LoVo (cell line): ENCODE results near the gene EXOSC2.

Experiments
- DNase-seq: peaks from one replicate; pipeline ENCODE4 v3.0.0-alpha.2; 2016; ENCODE audit warnings: low spot score

EXOSC2 gene

DNA sequence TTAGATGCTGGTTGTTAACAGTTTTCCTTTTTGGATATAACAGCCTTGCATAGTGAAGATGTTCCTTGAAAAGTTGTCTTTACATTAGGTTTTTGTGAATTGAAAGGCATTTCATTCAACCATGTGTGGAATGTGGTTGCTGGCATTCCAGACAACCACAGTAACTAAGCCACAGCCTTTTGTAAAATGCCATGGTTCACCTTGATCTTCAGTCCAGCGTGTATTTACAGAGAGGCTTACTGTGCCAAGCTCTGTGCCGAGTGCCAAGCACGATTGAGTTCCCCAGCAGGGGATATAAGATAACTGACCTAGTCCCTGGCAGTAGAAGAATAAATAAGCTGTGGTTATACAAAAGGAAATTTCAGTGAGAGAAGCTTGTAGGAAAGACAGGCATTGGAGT lies 4.9 kb downstream of the EXOSC2 start:
- no peak for DNase-seq

GRCh38 chr9:130699047-130699446 lies 5.5 kb downstream of the EXOSC2 start:
- no peak for DNase-seq

- peak; percentile 50 for DNase-seq
These were observed 7.8 kb downstream of the EXOSC2 start for GRCh38 chr9:130701059-130702022.

- DNase-seq = no peak
These were observed 9.9 kb downstream of the EXOSC2 start for GRCh38 chr9:130703501-130703900.

GRCh38 chr9:130707225-130707976 lies 13.8 kb downstream of the EXOSC2 start:
- peak; percentile 58 for DNase-seq

- DNase-seq = no peak
These were observed 17.3 kb downstream of the EXOSC2 start for GRCh38 chr9:130710822-130711352.

DNA sequence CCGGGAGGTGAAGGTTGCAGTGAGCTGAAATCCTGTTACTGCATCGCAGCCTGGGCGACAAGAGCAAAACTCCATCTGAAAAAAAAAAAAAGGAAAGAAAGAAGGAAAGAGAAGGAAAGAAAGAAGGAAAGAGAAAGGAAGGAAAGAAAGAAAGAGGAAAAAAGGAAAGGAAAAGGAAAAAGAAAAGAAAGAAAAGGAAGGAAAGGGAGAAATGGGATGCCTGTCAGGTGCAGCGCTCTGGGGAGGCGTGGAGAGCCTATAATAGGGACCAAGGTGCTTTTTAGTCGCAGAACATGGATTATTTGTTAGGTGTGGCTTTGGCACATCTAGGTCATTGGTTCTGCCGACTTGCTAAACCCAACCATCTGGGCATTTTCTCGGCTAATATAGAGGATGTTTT lies 17.9 kb downstream of the EXOSC2 start:
- no peak for DNase-seq

GRCh38 chr9:130712564-130713285 lies 19.1 kb downstream of the EXOSC2 start:
- DNase-seq = peak; percentile 99

GRCh38 chr9:130713286-130713960 lies 19.8 kb downstream of the EXOSC2 start:
- DNase-seq = no peak

DNA sequence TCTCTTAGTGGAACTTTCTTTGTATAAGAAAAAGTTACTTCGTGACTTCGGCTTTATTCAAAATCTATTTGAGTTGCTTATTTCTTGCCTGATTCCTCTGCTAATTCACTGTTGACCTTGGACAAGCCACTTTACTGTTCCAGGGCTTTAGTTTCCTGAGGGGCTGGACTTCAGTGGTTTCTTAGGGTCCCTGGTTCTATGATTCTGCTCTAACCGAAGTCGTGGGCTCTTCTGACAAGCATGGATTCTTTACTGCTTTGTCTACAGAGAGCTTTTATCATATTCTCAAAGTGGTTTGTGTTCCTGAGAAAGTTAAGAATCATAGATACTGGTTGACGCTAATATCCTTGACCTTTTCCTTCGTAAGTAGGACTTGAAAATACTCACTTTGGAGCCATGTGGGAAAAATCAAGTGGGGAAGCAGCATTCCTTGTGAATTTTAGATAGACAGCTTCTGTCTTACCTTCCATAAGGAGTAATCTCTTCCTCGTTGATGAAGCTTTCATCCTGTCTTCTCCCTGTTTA lies 21.1 kb downstream of the EXOSC2 start:
- no peak for DNase-seq

GRCh38 chr9:130715270-130715669 lies 21.7 kb downstream of the EXOSC2 start:
- no peak for DNase-seq

DNA sequence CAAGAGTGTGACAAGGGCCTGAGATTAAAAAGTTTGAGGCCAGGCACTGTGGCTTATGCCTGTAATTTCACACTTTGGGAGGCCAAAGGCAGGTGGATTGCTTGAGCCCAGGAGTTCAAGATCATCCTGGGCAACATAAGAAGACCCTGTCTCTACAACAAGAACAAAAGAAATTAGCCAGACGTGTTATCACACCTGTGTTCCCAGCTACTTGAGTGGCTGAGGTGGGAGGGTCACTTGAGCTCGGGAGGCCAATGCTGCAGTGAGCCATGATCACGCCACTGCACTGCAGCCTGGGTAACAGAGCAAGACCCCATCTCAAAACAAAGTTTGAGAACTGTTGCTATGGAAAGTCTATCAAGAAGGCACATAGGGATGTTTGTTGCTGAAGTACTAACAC lies 25.0 kb downstream of the EXOSC2 start:
- no peak for DNase-seq

- no peak for DNase-seq
These were observed 27.2 kb downstream of the EXOSC2 start for GRCh38 chr9:130720762-130721161.

GRCh38 chr9:130728721-130729120 lies 35.1 kb downstream of the EXOSC2 start:
- DNase-seq = peak; percentile 65

DNA sequence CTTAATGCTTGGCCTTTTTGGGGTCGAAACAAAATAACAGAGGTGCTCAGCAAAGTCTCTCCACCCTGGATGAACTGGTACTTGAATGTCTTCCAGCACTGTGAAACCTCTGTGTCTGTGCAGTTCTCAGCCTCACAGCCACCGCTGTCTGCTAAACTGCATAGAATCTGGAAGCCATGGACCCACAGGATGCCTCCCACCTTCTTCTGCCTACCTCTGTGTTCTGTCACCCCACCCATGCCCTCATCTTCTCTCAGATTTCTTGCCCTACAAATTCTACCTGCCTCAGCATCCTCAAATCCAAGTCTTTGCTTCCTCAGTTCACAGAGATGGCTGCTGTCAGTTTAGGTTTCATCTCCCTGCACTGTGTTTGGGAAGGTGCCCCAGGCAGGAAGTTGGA lies 35.6 kb downstream of the EXOSC2 start:
- DNase-seq = no peak

GRCh38 chr9:130731355-130731754 lies 37.8 kb downstream of the EXOSC2 start:
- DNase-seq = no peak

DNA sequence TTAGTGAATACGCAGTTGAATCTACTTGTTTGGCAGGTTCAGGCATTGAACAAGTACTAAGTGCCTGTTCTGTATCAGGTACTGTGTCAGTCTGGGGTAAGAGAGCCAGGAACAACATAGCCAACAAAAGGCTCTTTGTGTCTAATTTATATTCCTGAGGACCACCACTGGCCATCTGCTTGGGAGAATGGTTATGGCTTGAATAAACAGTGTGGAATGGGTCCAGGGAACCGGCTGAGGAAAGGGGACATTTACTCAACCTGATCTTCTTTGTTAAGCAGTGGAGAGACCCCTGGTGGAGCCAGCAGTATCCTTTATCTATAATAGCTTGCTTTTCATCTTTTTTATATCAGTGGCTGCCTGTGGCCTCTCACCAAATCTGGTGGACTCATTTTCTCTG lies 38.6 kb downstream of the EXOSC2 start:
- DNase-seq = no peak

GRCh38 chr9:130732793-130733221 lies 39.2 kb downstream of the EXOSC2 start:
- no peak for DNase-seq

GRCh38 chr9:130735566-130735965 lies 42.0 kb downstream of the EXOSC2 start:
- no peak for DNase-seq

GRCh38 chr9:130736834-130737233 lies 43.3 kb downstream of the EXOSC2 start:
- DNase-seq = no peak

DNA sequence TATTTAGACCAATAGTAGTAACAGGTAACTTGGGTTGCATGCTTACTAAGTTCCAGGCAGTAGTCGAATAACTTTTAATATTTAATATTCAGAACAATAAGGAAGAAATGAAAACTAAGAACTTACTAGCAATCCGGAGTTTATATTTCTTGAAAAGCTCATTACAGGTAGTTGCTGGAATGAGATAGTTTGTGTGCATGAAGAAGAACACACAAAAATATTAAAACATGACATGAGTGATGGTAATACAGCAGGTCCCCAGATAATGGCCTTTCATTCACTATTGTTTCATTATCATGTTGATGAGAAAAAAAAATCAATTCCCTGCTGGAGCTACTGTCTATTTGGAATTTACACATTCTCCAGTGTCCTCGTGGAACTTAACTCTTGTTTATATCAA lies 44.7 kb downstream of the EXOSC2 start:
- no peak for DNase-seq
